ENCODE results near the gene DLGAP1.
"Not testable (repeated sequence)": the region's sequence is repeated elsewhere in the genome, so short reads cannot be mapped to it uniquely, and the experiment has no call there.

DLGAP1 gene

DNA sequence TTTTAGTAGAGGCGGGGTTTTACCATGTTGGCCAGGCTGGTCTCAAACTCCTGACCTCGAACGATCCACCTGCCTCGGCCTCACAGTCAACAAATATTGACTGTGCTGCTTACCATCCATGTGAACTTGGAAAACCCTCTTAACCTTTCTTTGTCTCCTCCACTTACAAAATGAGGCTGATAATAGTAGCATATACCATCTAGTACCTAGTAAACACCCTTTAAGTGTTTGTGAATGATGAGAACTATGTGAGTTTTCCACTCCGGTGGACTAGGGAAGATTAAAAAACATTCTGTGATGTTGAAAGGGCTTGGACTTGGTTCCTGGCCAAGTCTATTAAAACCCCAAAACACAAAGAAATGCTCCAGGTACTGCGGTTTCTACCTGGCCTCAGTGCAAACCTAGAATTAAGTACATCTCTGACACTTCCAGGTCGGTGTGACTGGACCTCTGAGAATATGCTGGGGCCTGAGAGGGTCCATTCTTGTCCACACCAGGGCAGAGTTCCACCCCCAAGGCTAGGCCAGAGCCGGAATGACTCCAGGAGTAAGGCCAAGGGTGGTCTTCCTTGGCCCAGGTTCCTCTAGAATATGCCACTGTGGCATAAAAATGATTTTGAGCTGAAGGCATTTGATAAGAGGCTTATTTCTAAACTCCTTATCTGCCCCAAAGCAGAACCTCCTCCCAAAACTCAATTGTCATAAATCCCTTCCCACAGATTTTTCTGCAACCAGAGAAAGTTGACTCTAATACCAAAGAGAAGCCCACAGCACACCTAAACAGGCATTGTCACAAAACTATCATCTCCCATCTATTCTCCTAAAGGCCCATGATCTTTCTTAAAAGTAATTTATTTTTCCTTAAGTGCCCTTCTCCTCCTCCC is 787.6 kb downstream of the DLGAP1 start:
- no peak for DNase-seq (ENCODE audit: low read depth in 1 of 2, low spot score in 1 of 2)

GRCh38 chr18:3666526-3667254 is 788.4 kb downstream of the DLGAP1 start:
- no peak for DNase-seq (ENCODE audit: low read depth in 1 of 2, low spot score in 1 of 2)

DNA sequence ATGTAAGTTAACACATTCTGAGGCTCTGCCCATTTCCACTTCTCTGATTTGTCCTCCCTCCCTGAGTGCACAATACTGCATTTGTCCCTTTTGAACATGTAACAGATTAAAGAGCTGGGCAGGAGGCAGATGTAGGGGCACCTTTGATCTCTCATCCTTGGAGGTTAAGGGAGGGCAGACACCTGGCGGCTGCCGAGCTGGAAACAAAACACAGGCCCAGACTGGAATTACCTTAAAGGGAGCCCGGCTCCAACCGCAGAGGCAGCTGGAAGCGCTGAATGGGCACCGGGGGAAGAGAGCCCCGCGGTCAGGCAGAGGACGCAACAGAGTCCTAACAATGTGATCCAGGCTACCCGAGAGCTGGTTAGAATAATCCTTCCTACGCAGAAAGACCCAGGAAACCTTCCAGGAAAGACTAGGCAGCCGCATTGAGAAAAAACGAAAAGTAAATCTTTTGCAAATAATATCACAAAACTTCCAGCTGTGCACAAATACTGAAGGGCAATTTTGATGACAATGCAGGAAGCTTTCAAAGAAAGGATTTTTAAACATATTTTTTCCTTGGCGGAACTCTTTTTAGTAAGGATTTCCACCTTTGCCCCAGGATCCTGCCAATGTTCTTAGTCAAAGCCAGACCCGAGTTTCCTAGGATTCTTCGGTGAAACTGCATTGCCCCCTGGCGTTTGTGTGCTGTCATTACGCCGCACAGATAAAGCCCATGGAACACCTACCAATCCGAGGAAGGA is 789.2 kb downstream of the DLGAP1 start:
- peak; percentile 51 to 56 for DNase-seq (ENCODE audit: low read depth in 1 of 2, low spot score in 1 of 2)

DNA sequence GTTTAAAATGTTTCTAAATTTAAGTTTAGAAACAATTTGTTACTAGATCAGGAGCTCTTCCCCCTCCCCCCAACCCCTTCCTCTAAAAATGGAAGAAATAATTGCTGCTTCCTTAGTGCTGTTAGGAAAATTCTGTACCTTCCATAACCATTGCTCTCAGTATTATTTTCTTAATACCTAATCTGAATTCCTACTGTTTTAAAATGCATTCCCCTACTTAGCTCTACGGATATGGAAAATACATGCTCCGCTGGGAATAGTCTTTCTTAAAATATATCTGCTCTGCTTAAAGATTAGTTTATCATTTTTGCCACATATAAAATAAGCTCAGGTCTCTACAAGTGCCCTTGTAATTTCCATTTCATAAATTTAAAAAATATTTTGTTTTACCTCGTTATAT is 789.9 kb downstream of the DLGAP1 start:
- DNase-seq (ENCODE audit: low read depth in 1 of 2, low spot score in 1 of 2) = no peak

- DNase-seq (ENCODE audit: low read depth in 1 of 2, low spot score in 1 of 2) = no peak
Observed at GRCh38 chr18:3664563-3665178, 790.4 kb downstream of the DLGAP1 start.

GRCh38 chr18:3663870-3664512 is 791.1 kb downstream of the DLGAP1 start:
- DNase-seq (ENCODE audit: low read depth in 1 of 2, low spot score in 1 of 2) = no peak

- DNase-seq (ENCODE audit: low read depth in 1 of 2, low spot score in 1 of 2) = no peak
Observed at GRCh38 chr18:3661989-3662388, 793.1 kb downstream of the DLGAP1 start.

DNA sequence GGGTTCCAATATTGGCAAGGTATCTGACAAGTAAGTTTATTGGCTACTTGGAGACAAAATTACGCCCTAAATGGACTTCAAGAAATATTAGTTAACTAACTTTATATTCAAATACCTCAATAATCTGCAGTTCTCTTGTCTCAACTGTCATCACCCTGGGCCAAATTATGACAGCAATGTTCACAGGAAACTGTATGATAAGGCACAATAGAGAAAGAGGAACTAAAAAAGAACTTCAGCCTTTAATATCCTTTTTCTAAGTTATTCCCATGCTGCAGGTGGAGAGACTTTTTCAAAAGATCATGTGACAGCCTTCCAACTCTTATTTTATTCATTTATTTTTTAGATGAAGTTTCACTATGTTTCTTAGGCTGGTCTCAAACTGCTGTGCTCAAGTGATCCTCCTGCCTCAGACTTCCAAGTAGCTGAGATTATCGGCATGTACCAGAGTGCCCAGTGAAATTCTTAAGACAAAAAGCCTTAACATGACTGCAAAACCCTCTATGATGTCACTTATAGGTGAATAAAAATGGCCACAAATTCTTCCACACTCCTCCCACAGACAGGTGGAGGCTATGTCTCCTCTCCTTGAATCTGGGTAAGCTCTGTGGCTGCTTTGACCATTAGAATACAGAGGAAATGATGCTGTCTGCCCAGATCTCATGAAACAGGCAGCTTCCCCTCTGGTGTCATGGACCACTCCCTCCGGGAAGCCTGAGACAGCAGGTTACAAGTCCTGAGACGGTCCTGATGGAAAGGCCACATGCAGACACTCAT is 794.2 kb downstream of the DLGAP1 start:
- no peak for DNase-seq (ENCODE audit: low read depth in 1 of 2, low spot score in 1 of 2)

DNA sequence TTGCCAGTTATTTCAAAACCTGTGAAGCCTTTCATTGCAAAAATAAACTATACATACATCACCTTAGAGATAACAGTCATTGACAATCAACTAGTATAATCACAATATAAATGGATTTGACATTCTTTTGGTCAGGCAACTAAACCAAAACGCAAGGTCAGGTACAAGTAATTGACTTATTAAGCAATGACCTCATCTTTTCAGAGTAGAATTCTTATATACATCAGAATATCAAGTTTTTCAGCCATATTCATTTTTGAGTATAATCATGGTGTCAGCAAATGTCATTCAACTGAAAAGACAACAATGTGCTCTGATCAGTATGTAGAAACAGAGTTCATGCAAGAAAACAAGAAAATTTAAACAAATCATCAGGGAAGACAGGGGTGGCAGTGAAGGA is 796.6 kb downstream of the DLGAP1 start:
- DNase-seq (ENCODE audit: low read depth in 1 of 2, low spot score in 1 of 2) = no peak

DNA sequence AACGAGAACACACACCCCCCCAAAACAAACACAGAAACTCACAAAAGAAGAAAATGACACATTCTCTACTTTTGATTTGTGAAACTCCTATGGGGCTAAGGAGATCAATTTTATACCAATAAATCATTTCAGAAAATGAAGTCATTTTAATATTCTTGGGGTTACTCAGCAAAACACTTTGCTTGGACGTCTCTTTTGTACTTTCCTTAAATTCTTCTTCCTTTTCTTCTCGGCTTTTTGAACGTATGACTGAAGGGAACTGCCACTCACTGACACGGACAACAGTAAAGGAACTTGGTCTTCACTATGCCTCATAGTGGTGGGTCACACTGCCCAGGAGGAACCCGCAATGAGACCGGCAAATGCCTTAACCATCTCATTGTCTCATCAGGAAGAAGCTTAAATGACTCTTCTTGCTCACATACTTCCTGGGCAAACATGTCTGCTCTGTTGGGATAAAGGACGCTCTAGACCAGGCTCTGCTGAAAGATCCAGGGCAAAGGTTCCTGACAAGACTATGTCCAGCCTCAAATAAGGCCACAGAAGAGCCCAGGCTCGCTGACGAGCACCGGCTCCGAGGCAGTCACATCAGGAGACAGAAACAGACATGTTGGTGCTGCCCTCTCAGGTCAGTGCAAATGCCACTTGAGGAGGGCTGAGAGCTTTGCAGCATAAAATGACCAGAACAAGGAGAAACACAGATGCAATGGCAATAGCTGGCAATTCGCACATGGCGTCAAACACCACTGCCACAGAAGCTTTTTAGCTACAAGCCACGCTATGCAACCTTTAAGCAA is 799.7 kb downstream of the DLGAP1 start:
- no peak for DNase-seq (ENCODE audit: low read depth in 1 of 2, low spot score in 1 of 2)

- no peak for DNase-seq (ENCODE audit: low read depth in 1 of 2, low spot score in 1 of 2)
Observed at GRCh38 chr18:3654442-3655253, 800.5 kb downstream of the DLGAP1 start.

GRCh38 chr18:3653851-3654441 is 801.2 kb downstream of the DLGAP1 start:
- no peak for DNase-seq (ENCODE audit: low read depth in 1 of 2, low spot score in 1 of 2)

GRCh38 chr18:3653263-3653850 is 801.8 kb downstream of the DLGAP1 start:
- DNase-seq (ENCODE audit: low read depth in 1 of 2, low spot score in 1 of 2) = no peak

- peak in 1 of 2 donors; percentile 20 for DNase-seq (ENCODE audit: low read depth in 1 of 2, low spot score in 1 of 2)
Observed at GRCh38 chr18:3652380-3653262, 802.5 kb downstream of the DLGAP1 start.

DNA sequence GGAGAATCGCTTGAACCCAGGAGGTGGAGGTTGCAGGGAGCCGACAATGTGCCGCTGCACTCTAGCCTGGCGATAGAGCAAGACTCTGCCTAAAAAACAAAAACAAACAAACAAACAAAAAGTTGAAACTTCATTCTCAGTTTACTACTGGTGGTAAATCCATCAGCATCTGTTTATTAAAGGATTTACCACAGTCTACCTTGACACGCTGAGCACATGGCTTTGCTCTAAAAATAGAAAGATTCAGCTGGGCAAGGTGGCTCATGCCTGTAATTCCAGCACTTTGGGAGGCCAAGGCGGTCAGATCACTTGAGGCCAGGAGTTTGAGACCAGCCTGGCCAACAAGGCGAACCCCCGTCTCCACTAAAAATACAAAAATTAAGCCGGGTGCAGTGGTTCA is 803.8 kb downstream of the DLGAP1 start:
- DNase-seq (ENCODE audit: low read depth in 1 of 2, low spot score in 1 of 2) = no peak

DNA sequence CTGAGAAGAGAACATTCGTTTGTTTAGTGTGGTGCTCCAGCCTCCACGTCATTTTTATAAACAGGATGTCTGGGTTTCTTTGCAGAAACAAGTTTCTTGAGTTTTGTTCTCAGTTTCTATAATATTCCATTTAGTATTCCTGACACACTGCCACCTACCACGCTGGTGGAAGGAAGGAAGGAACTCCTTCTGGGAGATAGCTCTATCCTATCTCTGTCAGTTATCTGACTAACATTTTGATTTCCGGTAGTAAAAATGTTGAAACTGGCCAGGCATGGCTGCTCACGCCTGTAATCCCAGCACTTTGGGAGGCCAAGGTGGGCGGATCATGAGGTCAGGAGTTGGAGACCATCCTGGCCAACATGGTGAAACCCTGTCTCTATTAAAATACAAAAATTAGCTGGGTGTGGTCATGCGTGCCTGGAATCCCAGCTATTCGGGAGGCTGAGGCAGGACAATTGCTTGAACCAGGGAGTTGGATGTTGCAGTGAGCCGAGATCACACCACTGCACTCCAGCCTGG is 804.5 kb downstream of the DLGAP1 start:
- DNase-seq (ENCODE audit: low read depth in 1 of 2, low spot score in 1 of 2) = not testable (repeated sequence)

All from stimulated activated CD4-positive, alpha-beta T cell treated with anti-CD3 and anti-CD28 coated beads, Interleukin-15, amount 100 ng/mL, for 1 hour (primary cell).